K562 (cell line): ENCODE results near the gene B3GAT2. TPM values are rescaled to one million over a fixed set of nuclear protein-coding genes. Genes with fewer than 3 reads are reported as not detected.

ENCODE experiments used
- ATAC-seq: fragments of 200-7000 bp; cut with Tn5 transposase; 3 replicates; pipeline ENCODE4 v1.9.1; 2020; ENCODE audit warnings: moderate library complexity
- BruUV-seq: library from RNA; stranded (reverse); fragments of 400-500 nt; replicated peaks from 2 replicates; lab custom pipeline; 2021; lab: Mats Ljungman, UMichigan
- CTCF ChIA-PET: fragments of 300-600 bp; formaldehyde crosslinking; extraction: SDS; loops from one replicate; lab custom pipeline; 2021; ENCODE audit warnings: low intra/inter-chr PET ratio; lab: Yijun Ruan, JAX
- POLR2A ChIA-PET: fragments of 300-600, 350-650 bp; sonication (Branson Sonifier 250); formaldehyde crosslinking; extraction: SDS; loops from one replicate; lab custom pipeline; 2021; ENCODE audit warnings: antibody characterized with exemption, inconsistent platforms; lab: Yijun Ruan, JAX
- DNase-seq, 4 experiments: peaks; one replicate each; pipeline versions ENCODE4 v3.0.0 to v3.0.0-alpha.2; 2011 to 2018; ENCODE audit warnings: low spot score in 3 of 4, mixed read lengths in 3 of 4; ENCODE audit errors: extremely low read depth in 1 of 4
- FAIRE-seq: peaks from 2 replicates; lab custom pipeline; 2011; peaks lifted over from hg19 to GRCh38; lab: Jason Lieb, UNC
- H2AFZ ChIP-seq: 2 replicates; pipeline ENCODE4 v1.6.0; 2011; ENCODE audit warnings: low read depth, low read length, control low read depth, inconsistent platforms
- H3K27ac ChIP-seq: fragments of 200-600 bp; 3 replicates; pipeline ENCODE4 v1.8.0; 2011; ENCODE audit warnings: low read depth, mild to moderate bottlenecking, control low read depth, inconsistent platforms, low read length, moderate library complexity, mixed read lengths; ENCODE audit errors: extremely low read depth
- H3K27me3 ChIP-seq, 2 experiments: fragments of 300-600 bp in 1 of 2; 2 replicates in 1 of 2; 3 replicates in 1 of 2; pipeline versions ENCODE4 v1.6.0 to v1.8.0; 2011; ENCODE audit warnings: inconsistent platforms in 2 of 2, low read length in 2 of 2, mild to moderate bottlenecking in 1 of 2, mixed read lengths in 1 of 2, moderate library complexity in 1 of 2; ENCODE audit not compliant: control insufficient read depth in 2 of 2, insufficient read depth in 2 of 2
- H3K36me3 ChIP-seq: fragments of 300-600 bp; 3 replicates; pipeline ENCODE4 v1.8.0; 2011; ENCODE audit warnings: mild to moderate bottlenecking, low read length, inconsistent platforms; ENCODE audit not compliant: control insufficient read depth, insufficient read depth
- H3K4me1 ChIP-seq, 2 experiments: fragments of 200-600 bp in 1 of 2; replicated peaks in 1 of 2; 2 replicates in 1 of 2; 3 replicates in 1 of 2; pipeline versions ENCODE4 v1.5.1 to v1.8.0; 2011; ENCODE audit warnings: inconsistent platforms in 2 of 2, low read length in 2 of 2, mild to moderate bottlenecking in 1 of 2, mixed read lengths in 1 of 2, moderate library complexity in 1 of 2; ENCODE audit not compliant: control insufficient read depth in 2 of 2, insufficient read depth in 2 of 2
- H3K4me2 ChIP-seq: 2 replicates; pipeline ENCODE4 v1.6.1; 2011; ENCODE audit warnings: low read length, control low read depth, inconsistent platforms, mixed read lengths; ENCODE audit not compliant: insufficient read depth
- H3K4me3 ChIP-seq: fragments of 200-600 bp; sonication (generic), shearing (Covaris generic); 2 replicates; pipeline ENCODE4 v1.5.1; 2016; ENCODE audit warnings: control low read depth, inconsistent platforms
- H3K79me2 ChIP-seq: fragments of 200-600 bp; 3 replicates; pipeline ENCODE4 v1.8.0; 2011; ENCODE audit warnings: low read length, inconsistent platforms; ENCODE audit not compliant: control insufficient read depth, insufficient read depth
- H3K9ac ChIP-seq, 2 experiments: 2 replicates each; pipeline versions ENCODE4 v1.6.0 to v1.6.1; 2011; ENCODE audit warnings: low read depth in 2 of 2, low read length in 2 of 2, control low read depth in 1 of 2, inconsistent platforms in 1 of 2, mild to moderate bottlenecking in 1 of 2, mixed read lengths in 1 of 2; ENCODE audit not compliant: insufficient read depth in 1 of 2
- H3K9me1 ChIP-seq: one replicate; pipeline ENCODE4 v1.6.0; 2011; ENCODE audit warnings: inconsistent platforms, mild to moderate bottlenecking, low read length, moderate library complexity; ENCODE audit not compliant: control insufficient read depth, insufficient read depth
- H3K9me3 ChIP-seq: replicated peaks from 2 replicates; pipeline ENCODE4 v1.5.1; 2011; ENCODE audit warnings: low read depth, low read length, inconsistent platforms; ENCODE audit not compliant: control insufficient read depth, insufficient read depth
- H4K20me1 ChIP-seq: replicated peaks from 2 replicates; pipeline ENCODE4 v1.6.1; 2011; ENCODE audit warnings: low read length, inconsistent platforms, mixed read lengths; ENCODE audit not compliant: control insufficient read depth, insufficient read depth
- JUN ChIP-seq, 2 experiments: sonication (generic) in 1 of 2; formaldehyde crosslinking in 1 of 2; IDR thresholded peaks; 2 replicates each; pipeline versions ENCODE4 v1.6.1 to v1.8.0; 2012 to 2022; ENCODE audit warnings: borderline replicate concordance in 2 of 2, mild to moderate bottlenecking in 2 of 2, improper control_type of control experiment in 1 of 2, low read depth in 1 of 2, low read length in 1 of 2, missing genetic modification reagents in 1 of 2
- MAZ ChIP-seq, 2 experiments: fragments of 450-650 bp in 1 of 2; sonication (generic) in 1 of 2; formaldehyde crosslinking; IDR thresholded peaks in 1 of 2; conservative IDR thresholded peaks in 1 of 2; 2 replicates each; pipeline versions ENCODE4 v1.4.0 to v1.5.0; 2020; ENCODE audit warnings: mild to moderate bottlenecking in 1 of 2, missing genetic modification reagents in 1 of 2
- MCM2 ChIP-seq: fragments of 450-650 bp; IDR thresholded peaks from 2 replicates; pipeline ENCODE4 v1.6.1; 2017; ENCODE audit warnings: low read depth, mild to moderate bottlenecking
- NONO ChIP-seq, 2 experiments: fragments of 200-400 bp in 1 of 2; fragments of 450-650 bp in 1 of 2; formaldehyde crosslinking in 1 of 2; IDR thresholded peaks; 2 replicates each; pipeline ENCODE4 v1.6.1; 2017; ENCODE audit warnings: low read depth in 2 of 2, mild to moderate bottlenecking in 2 of 2, moderate library complexity in 2 of 2, low read length in 1 of 2
- SRSF3 ChIP-seq: fragments of 200-400 bp; formaldehyde crosslinking; IDR thresholded peaks from 2 replicates; pipeline ENCODE4 v1.6.1; 2016; ENCODE audit warnings: mild to moderate bottlenecking, low read length, moderate library complexity; ENCODE audit not compliant: insufficient read depth
- WHSC1 ChIP-seq: IDR thresholded peaks from one replicate; pipeline ENCODE4 v1.6.1; 2012; ENCODE audit warnings: low read length, control low read depth, inconsistent platforms
- ZNF785 ChIP-seq: fragments of 250-450 bp; sonication (Bioruptor Pico); IDR thresholded peaks from 2 replicates; pipeline ENCODE4 v1.4.0; 2020; ENCODE audit warnings: mild to moderate bottlenecking
- WGBS: fragments of 100-300 bp; shearing (Covaris generic); methylation state at CpG from one replicate; pipeline ENCODE4 v1.1.6; 2016; ENCODE audit warnings: low coverage, mixed read lengths; ENCODE audit not compliant: insufficient coverage; ENCODE audit errors: missing lambda C conversion rate; 5-methylcytosine and 5-hydroxymethylcytosine counted together
- in situ Hi-C: fragments of 300-500 bp; cut with MboI; formaldehyde crosslinking; loops from 4 replicates; pipeline ENCODE4 v1.15.0; 2018; ENCODE audit warnings: inconsistent platforms, mixed read lengths
- intact Hi-C: fragments of 100-400 bp; cut with micrococcal nuclease; formaldehyde crosslinking; loops from 2 replicates; pipeline ENCODE4 v1.14.2; 2022
- polyA plus RNA-seq, 8 experiments: library from polyadenylated mRNA; depleted of rRNA in 4 of 8; stranded (reverse) in 5 of 8; unstranded in 3 of 8; fragments of >200 nt; fragmentation: Nextera tagmentation in 2 of 8; fragmentation: Illumina TruSeq in 1 of 8; extraction: Ambion mirVana in 2 of 8; extraction: Trizol in 1 of 8; gene quantifications; 2 replicates each; pipeline versions ENCODE4 v1.2.1 to v1.2.3, GENCODE V29; 2011 to 2014; ENCODE audit warnings: inconsistent platforms in 1 of 8, missing spikeins in 1 of 8
- total RNA-seq, 7 experiments: library from RNA; depleted of rRNA in 6 of 7; stranded (reverse); fragments of >200 nt in 6 of 7; fragmentation: Illumina TruSeq in 2 of 7; extraction: Trizol in 2 of 7; gene quantifications; 2 replicates each; pipeline versions ENCODE4 v1.2.1 to v1.2.3, GENCODE V29; 2011 to 2021; ENCODE audit warnings: low replicate concordance in 1 of 7
- TF ChIP-seq, protein P1 (sequence below), 2 experiments: IDR thresholded peaks; 2 replicates each; pipeline ENCODE4 v1.6.1; 2011; ENCODE audit warnings: borderline replicate concordance in 1 of 2, control low read depth in 1 of 2, low read depth in 1 of 2, low read length in 1 of 2, mild to moderate bottlenecking in 1 of 2, mixed read lengths in 1 of 2, moderate library complexity in 1 of 2; ENCODE audit not compliant: insufficient read depth in 1 of 2, insufficient read length in 1 of 2, poor library complexity in 1 of 2, severe bottlenecking in 1 of 2; ENCODE audit errors: extremely low read depth in 1 of 2
- TF ChIP-seq, protein P2 (sequence below), 2 experiments: fragments of 450-650 bp; conservative IDR thresholded peaks; 2 replicates each; pipeline ENCODE4 v1.6.1; 2017; ENCODE audit warnings: mild to moderate bottlenecking in 2 of 2, moderate library complexity in 2 of 2
- TF ChIP-seq, protein P3 (sequence below): fragments of 450-650 bp; formaldehyde crosslinking; IDR thresholded peaks from 2 replicates; pipeline ENCODE4 v1.4.0; 2020; ENCODE audit warnings: mild to moderate bottlenecking
- TF ChIP-seq, protein P4 (sequence below), 3 experiments: IDR thresholded peaks in 2 of 3; conservative IDR thresholded peaks in 1 of 3; 2 replicates each; pipeline ENCODE4 v1.5.1; 2011 to 2012; ENCODE audit warnings: low read length in 3 of 3, mild to moderate bottlenecking in 3 of 3, control low read depth in 2 of 3, improper control_type of control experiment in 1 of 3, inconsistent platforms in 1 of 3, low read depth in 1 of 3, mixed read lengths in 1 of 3, moderate library complexity in 1 of 3; ENCODE audit not compliant: insufficient read depth in 2 of 3
- TF ChIP-seq, protein P5 (sequence below): sonication (generic); formaldehyde crosslinking; IDR thresholded peaks from 2 replicates; pipeline ENCODE4 v1.8.1; 2023; ENCODE audit warnings: mild to moderate bottlenecking, missing genetic modification reagents, moderate library complexity

B3GAT2 gene
- total and polyA plus RNA-seq, 9 of the 15 experiments (the other 6 are each of a cell fraction or from before 2014, with no cell fraction given): 0.01 to 0.43 (median 0.04) TPM; not detected in 4

DNA sequence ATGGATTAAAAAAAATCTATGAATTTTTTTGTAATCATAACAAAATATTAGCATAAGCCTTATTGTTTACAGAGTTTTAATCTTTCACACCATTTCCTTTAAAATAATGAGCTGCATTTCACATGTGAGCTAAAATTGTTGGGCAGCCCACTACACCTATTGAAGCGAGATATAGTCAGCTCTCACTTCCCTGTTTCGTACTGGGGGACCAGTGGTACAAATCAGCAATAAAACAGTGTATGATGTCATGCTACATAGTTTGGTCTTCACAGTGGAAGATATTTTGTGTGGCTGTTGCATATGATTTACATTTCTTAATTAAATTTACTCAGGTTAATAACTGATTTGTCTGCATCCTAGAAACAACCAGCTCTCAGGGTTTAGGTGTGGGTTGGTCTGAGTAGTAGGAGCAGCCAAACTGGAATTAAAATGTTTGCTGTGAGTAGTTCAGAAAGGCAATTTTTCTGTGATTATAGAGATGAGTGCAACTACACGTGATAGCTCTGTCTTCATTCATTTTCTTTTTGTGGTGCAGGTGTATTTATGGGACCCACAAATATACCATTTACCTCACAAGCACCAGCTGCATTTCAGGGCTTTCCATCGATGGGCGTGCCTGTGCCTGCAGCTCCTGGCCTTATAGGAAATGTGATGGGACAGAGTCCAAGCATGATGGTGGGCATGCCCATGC is 99.3 kb downstream of the B3GAT2 start:
- no peak overlapping the region for H3K4me2 ChIP-seq

More for the DNA sequence above, 99.3 kb downstream of the B3GAT2 start:
- in situ Hi-C loops: no loop called here
- no peak overlapping the region for H3K4me3 ChIP-seq
- H3K79me2 ChIP-seq: no peaks in the 10 kb centered on the region
- H3K9me3 ChIP-seq: no peaks in the 10 kb centered on the region
- H3K27ac ChIP-seq: no peak overlapping the region
- DNase-seq (no peak), FAIRE-seq (no peak), ATAC-seq (no peak)
- TF ChIP-seq MAZ (CRISPR knock-in tag; conservative IDR thresholded peaks at IDR 0.05 in 1 of 2, IDR thresholded peaks at IDR 0.05 in 1 of 2) (no peak), ZNF785 (no peak), NONO (IDR thresholded peaks at IDR 0.05; ENCODE audit: low read depth in 2 of 2, low read length in 1 of 2) (no peak), MCM2 (no peak), WHSC1 (no peak), SRSF3 (no peak), JUN (IDR thresholded peaks at IDR 0.05; ENCODE audit: borderline replicate concordance, low read depth, low read length) (no peak), JUN (CRISPR knock-in tag; IDR thresholded peaks at IDR 0.05; ENCODE audit: borderline replicate concordance) (no peak)
- TF ChIP-seq, protein P1, sequence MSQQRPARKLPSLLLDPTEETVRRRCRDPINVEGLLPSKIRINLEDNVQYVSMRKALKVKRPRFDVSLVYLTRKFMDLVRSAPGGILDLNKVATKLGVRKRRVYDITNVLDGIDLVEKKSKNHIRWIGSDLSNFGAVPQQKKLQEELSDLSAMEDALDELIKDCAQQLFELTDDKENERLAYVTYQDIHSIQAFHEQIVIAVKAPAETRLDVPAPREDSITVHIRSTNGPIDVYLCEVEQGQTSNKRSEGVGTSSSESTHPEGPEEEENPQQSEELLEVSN (IDR thresholded peaks at IDR 0.05; ENCODE audit: borderline replicate concordance in 1 of 2, extremely low read depth in 1 of 2, insufficient read depth in 1 of 2, insufficient read length in 1 of 2, low read depth in 1 of 2, low read length in 1 of 2, poor library complexity in 1 of 2, severe bottlenecking in 1 of 2): no peak
- TF ChIP-seq, protein P2, sequence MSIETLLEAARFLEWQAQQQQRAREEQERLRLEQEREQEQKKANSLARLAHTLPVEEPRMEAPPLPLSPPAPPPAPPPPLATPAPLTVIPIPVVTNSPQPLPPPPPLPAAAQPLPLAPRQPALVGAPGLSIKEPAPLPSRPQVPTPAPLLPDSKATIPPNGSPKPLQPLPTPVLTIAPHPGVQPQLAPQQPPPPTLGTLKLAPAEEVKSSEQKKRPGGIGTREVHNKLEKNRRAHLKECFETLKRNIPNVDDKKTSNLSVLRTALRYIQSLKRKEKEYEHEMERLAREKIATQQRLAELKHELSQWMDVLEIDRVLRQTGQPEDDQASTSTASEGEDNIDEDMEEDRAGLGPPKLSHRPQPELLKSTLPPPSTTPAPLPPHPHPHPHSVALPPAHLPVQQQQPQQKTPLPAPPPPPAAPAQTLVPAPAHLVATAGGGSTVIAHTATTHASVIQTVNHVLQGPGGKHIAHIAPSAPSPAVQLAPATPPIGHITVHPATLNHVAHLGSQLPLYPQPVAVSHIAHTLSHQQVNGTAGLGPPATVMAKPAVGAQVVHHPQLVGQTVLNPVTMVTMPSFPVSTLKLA (conservative IDR thresholded peaks at IDR 0.05): no peak
- TF ChIP-seq, protein P3, sequence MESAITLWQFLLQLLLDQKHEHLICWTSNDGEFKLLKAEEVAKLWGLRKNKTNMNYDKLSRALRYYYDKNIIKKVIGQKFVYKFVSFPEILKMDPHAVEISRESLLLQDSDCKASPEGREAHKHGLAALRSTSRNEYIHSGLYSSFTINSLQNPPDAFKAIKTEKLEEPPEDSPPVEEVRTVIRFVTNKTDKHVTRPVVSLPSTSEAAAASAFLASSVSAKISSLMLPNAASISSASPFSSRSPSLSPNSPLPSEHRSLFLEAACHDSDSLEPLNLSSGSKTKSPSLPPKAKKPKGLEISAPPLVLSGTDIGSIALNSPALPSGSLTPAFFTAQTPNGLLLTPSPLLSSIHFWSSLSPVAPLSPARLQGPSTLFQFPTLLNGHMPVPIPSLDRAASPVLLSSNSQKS (CRISPR knock-in tag): no peak
- TF ChIP-seq, protein P4, sequence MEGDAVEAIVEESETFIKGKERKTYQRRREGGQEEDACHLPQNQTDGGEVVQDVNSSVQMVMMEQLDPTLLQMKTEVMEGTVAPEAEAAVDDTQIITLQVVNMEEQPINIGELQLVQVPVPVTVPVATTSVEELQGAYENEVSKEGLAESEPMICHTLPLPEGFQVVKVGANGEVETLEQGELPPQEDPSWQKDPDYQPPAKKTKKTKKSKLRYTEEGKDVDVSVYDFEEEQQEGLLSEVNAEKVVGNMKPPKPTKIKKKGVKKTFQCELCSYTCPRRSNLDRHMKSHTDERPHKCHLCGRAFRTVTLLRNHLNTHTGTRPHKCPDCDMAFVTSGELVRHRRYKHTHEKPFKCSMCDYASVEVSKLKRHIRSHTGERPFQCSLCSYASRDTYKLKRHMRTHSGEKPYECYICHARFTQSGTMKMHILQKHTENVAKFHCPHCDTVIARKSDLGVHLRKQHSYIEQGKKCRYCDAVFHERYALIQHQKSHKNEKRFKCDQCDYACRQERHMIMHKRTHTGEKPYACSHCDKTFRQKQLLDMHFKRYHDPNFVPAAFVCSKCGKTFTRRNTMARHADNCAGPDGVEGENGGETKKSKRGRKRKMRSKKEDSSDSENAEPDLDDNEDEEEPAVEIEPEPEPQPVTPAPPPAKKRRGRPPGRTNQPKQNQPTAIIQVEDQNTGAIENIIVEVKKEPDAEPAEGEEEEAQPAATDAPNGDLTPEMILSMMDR (IDR thresholded peaks at IDR 0.05 in 2 of 3, conservative IDR thresholded peaks at IDR 0.05 in 1 of 3; ENCODE audit: insufficient read depth in 2 of 3, low read depth in 1 of 3, low read length in 3 of 3): no peak
- TF ChIP-seq, protein P5, sequence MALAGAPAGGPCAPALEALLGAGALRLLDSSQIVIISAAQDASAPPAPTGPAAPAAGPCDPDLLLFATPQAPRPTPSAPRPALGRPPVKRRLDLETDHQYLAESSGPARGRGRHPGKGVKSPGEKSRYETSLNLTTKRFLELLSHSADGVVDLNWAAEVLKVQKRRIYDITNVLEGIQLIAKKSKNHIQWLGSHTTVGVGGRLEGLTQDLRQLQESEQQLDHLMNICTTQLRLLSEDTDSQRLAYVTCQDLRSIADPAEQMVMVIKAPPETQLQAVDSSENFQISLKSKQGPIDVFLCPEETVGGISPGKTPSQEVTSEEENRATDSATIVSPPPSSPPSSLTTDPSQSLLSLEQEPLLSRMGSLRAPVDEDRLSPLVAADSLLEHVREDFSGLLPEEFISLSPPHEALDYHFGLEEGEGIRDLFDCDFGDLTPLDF (CRISPR knock-in tag): no peak
- ChIA-PET CTCF (interaction anchor here (0.5 kb wide), 1 partner anchor 14 kb away, joined by 3 read pairs; no protein-coding TSS in a partner anchor), POLR2A (interaction anchor here (1.0 kb wide), 1 partner anchor 19 kb away, joined by 3 read pairs; no protein-coding TSS in a partner anchor)
- BruUV-seq: no TSS peak
- no peaks in the 10 kb centered on the region for H3K4me1 ChIP-seq
- H4K20me1 ChIP-seq: no peaks in the 10 kb centered on the region
- H3K27me3 ChIP-seq: no peaks in the 10 kb centered on the region
- no peak overlapping the region for H3K9ac ChIP-seq
- intact Hi-C loops: no loop called here
- whole genome bisulfite sequencing: 72% methylated on average over 5 of the region's 5 CpGs
- no peak overlapping the region for H2AFZ ChIP-seq
- no peaks in the 10 kb centered on the region for H3K36me3 ChIP-seq
- no peaks in the 10 kb centered on the region for H3K9me1 ChIP-seq
